Central memory CD4-positive, alpha-beta T cell (primary cell): ENCODE results near the gene TSPAN12.
"Not testable (repeated sequence)": the region's sequence is repeated elsewhere in the genome, so short reads cannot be mapped to it uniquely, and the experiment has no call there.

ENCODE experiments used
- DNase-seq: peaks from one replicate; pipeline ENCODE4 v3.0.0; 2022
- total RNA-seq, 3 experiments: gene quantifications; one replicate each; lab custom pipeline; 2026; lab: John Stamatoyannopoulos, UW

TSPAN12 gene, protein sequence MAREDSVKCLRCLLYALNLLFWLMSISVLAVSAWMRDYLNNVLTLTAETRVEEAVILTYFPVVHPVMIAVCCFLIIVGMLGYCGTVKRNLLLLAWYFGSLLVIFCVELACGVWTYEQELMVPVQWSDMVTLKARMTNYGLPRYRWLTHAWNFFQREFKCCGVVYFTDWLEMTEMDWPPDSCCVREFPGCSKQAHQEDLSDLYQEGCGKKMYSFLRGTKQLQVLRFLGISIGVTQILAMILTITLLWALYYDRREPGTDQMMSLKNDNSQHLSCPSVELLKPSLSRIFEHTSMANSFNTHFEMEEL
- 0 to 0.11 (median 0) reads per million in 3 experiments for total RNA-seq

DNA sequence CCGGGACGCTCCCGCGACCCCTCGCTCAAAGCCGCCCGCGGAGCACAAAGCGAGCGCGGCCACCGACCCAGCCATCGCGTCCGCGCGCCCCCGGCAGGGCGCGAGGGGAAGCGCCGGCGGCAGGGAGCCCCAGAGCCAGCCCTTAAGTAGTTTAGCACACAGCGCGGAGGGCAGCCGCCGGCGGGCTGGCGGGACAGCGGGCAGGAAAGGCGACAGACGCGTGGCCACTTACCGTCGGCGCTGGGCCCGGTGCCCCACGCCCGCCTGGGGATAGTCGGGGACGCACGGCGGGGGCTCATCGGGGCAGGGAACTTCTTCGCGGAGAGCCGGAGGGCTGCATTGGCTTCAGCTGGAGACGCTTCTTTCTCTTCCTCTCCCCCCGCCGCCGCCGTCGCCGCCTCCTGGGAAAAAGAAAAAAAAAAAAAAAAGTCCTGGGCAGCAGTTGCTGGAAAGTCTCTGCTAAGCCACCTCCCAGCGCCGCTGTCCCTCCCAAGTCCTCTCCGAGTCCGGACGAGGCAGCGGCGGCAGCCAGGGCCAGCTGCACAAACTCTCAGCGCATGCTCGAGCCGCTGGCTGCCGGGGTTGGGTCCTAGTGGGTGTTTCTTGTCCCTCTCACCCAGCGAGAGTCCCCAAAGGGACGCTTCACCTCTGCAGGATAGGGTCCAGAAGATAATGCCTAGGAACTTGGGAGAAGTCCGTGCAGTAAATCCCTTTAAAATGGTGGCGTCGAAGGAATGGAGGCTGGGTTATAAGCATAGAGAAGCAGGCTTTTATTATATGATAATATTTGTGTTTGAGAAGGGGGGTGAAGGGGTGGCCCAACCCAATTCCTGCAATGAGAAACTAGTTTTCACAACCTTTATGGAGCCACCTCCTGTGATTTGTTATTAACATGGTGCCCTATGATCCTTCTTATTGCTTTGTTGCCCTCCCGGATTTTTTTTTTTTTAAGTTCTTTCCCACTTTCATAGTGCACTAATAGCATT, at the start of gene TSPAN12:
TSPAN12 (minus strand) TSS at position 557 of the 986 bp plus-strand sequence. CDS start 1,381 bp downstream, outside the sequence.
- peak; percentile 25 for DNase-seq

DNA sequence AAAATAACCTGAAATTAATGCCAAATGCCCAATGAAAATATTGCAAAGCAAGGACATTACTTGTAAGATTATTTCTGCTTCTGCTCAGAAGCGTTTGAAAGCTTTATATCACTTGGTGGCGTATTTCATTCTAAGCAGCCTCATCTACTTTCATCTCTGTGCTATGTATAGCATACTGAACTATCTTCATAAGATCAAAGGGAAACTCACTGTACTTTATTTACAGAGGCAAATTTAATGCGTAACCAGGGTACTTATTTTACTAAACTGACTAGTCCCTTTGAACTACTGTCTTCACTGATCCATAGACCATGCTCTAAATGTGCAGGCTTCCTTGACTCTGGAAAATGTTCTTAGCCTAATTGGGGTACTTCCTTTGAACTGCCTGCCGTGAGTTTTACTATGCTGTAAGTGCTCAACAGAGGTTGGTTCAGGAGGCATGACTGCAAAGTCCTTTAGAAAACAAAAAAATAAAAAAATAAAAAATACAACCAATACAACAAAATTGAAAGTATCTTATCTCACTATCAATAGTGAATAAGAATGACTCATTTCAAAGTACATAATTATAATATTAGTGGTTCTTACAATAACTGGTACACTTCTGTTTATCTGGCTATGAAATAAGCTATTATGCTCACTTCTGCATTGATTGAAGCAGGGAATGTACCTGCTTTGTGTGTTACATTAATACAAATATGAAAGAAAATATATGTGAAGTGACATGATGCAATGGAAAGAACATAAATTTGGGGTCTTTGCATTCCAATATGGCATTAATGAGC, 41.0 kb upstream of the TSPAN12 start:
- no peak for DNase-seq

GRCh38 chr7:120895253-120895652, 37.3 kb upstream of the TSPAN12 start:
- DNase-seq = not testable (repeated sequence)

- not testable (repeated sequence) for DNase-seq
Observed at GRCh38 chr7:120885602-120886001, 27.7 kb upstream of the TSPAN12 start.

DNA sequence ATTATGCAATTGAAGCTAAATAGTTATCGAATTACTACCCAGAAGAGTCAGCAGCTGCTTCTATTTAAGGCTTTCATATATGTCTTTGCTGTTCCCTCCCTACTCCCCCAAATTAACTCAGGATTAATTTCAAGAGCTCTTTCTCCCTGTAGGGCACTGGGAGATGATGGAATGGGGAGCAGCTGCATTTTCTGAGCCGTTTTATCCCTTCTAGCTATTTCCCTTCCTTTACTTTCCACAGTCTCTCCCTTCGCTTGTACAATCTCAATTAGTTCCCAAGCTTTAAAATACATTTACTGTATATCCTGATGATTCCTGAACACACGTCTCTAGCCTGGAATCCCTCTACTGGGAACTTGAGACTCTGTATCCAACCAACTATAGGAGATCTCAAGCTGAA, 19.8 kb upstream of the TSPAN12 start:
- no peak for DNase-seq

DNA sequence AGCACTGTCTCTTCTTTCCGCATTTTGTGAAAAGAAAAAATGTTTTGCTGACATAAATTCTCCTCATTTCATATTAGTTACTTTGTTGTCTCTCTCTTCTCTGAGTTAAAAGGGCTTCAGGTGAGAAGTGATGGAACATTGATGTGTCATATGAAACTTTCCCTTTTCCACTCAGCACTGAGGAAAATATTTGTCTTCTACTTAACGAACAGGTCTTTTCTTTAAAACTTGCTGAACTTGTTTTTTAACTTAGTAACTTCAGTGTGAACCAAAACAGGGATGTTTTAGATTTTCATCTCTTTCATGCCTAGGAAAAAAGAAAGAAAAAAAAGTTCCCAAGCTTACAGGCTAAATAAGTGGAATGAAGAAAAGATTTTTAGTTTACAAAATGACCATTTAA, 19.0 kb upstream of the TSPAN12 start:
- DNase-seq = no peak

GRCh38 chr7:120874722-120875121, 16.8 kb upstream of the TSPAN12 start:
- DNase-seq = no peak

- DNase-seq = no peak
Observed at GRCh38 chr7:120874016-120874415, 16.1 kb upstream of the TSPAN12 start.

GRCh38 chr7:120873401-120873800, 15.5 kb upstream of the TSPAN12 start:
- DNase-seq = no peak

- no peak for DNase-seq
Observed at GRCh38 chr7:120869700-120870099, 11.8 kb upstream of the TSPAN12 start.

DNA sequence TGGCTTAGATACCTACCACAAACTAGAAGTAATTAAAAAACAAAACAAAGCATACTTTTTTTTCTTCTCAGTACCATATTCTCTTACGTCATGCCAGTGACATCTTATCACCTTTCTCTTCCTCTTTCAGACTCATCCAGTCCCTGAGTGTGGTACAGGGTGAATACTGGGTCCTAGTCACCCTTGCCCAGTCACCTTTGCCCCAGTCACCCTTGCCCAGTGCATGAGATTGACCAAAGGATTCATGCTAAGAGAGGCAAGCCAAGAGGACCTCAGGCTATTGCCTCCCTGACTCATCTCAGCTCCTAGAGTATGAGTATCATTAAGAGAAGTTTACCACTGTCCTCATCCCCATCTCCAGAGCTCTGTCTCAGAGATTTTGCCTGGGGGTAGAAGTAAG, 10.0 kb upstream of the TSPAN12 start:
- DNase-seq = no peak

GRCh38 chr7:120865191-120865981, 7.4 kb upstream of the TSPAN12 start:
- DNase-seq = no peak

DNA sequence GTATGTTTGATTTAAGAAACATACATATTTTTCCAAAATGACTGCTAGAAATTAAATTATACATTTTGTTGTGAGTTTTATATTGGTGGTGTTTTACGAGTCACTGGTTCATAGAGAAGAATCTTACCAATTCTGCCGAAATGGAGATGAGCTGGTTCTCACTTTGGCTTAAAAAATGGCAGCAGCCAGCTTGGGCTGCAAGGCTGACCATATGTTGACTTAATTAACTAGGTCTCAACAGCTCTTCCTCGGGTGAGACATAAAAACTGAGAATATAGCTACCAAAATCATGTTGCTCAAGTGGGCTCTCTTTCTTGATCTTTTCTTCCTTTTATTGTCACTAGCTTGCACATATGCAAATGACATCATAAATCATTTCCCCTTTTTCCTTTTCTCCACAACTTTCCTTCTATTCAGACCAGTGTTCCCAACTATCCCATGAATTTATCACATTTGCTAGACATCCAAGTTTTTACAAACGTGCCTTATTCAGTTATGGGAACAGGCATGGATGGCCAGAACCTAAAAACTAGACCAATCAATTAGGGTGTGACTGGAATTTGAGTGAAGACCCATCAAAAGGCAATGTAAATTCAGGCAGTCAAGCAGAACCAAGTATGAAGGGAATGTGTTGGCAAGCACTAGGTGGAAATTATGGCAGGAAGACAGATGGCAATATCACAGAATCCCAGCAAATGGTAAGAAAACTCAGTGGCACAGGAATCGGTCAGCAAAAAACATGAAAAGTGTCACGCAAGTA, 6.4 kb upstream of the TSPAN12 start:
- DNase-seq = no peak

DNA sequence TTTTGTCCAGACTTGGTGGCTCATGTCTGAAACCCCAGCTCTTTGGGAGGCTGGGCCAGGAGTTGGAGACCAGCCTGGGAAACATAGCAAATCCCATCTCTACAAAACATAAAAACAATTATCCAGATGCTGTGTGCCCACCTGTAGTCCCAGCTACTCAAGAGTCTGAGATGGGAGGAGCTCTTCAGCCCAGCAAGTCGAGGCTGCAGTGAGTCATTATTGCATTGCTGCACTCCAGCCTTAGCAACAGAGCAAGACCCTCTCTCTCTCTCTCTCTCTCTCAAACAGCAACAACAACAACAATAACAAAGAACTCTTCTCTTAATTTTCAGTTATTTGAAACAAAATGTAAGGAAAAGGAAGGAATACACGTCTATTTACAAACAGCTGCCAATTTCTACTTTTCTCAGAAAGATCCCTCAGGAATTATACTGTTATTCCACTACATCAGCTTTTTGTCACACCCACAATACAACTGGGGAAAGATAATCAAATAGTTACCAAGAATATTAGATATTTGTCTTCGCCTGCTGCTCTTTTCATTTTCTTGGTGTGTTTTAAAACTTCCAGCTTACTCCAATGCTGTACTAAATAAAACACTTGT, 5.1 kb upstream of the TSPAN12 start:
- no peak for DNase-seq

DNA sequence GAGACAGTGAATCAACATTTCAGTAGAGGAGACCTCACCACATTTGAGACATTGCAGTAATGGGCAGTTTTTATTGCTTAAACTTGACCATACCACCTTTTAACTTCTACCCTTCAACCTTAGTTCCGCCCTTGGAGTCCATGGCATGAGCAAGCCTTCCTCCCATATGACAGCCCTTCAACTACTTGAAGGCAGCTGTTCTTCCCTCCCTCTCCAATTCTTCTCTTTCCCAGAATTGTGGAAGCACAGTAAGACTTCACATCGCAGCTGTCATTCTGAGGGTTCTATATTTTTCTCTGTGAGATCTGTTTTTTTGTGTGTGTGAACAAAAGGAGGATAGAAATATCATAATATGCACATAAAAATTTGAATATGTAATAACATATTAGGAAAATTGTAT, 2.2 kb upstream of the TSPAN12 start:
- no peak for DNase-seq

- no peak for DNase-seq
Observed at GRCh38 chr7:120859459-120859858, 1.5 kb upstream of the TSPAN12 start.

DNA sequence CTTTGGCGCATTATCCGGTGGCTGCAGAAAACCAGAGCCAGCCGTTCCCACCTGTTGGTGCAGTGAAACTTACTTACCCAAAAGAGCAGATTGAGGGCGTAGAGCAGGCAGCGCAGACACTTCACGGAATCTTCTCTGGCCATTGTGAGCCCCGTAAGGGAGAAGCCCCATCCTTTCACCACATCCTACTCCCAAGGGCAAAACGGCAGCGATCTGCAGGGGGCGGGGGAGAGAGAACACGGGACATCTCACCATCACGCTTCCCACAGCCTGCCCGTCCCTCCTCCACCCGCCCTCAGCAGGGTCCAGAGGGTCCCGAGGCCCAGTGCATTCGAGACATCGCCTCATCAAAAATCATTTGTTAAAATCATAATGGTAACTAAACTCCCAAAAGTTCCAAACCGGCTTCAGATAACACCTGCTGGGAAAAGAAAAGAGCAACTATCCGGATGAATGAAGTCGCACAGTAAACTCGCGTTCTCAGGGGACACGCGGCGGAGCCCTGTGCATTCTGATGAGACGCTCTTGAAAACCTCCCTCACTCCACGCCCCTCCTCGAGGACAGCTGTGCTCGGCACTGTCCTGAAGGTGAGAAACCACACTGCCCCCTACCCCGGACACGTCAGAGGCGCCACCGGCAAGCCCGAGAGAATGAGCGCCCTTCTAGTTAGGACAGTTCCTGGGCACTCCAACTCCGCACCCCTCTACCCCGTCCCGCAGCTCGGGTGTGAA, 1.2 kb downstream of the TSPAN12 start:
- DNase-seq = no peak

DNA sequence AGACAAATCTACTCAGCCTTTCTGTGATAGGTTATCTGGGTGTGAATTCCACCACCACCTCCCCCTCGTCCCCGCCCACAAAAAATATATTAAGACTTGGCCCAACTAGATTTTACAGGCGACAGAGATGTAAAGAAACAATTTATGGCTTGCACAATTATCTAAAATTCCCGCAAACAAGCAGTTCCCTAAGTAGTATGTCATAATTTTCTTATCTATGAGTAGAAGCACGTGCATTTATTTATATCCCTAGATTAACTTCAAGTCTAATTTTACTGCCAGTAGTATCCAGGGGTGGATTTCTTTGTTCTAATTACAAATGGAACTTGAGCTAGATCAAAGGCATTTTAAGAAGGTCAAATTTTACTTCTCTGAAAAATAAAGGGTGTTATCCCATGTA, 1.7 kb downstream of the TSPAN12 start:
- no peak for DNase-seq

DNA sequence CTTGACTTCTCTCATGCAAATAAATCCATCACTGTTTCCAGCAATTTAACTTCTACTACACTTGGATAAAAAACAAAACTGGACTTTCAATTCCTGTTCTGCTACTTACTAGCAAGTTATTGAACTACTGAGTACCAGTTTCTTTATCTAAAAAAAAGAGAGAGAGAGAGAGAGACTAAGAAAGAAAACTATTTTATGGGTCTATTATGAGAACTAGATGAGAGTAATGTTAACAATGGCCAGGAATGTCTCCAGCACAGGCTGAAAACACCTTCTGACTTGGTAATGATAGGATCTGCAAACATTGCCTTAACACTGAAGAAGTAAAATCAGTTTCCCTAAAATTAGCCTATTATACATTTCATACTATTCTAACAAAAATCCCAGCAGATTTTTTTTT, 5.2 kb downstream of the TSPAN12 start:
- no peak for DNase-seq

DNA sequence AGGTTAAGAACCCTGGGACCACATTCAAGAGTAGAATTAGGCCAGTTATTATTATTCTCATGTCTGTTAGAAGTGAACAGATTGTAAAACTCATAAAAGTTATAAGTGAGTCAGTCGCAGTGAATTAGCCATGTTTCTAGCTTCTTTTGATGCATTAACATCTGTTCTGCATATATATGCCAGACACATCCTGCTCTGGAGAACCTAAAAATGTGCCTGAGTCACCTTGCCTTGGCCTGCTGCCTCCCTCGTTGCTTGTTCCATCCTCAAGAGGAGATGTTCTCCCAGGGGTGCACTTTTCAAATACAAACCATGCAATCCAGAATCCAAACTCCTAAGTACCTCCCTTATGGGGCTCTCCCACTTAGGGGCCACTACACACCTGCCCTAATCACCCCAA, 14.8 kb downstream of the TSPAN12 start:
- DNase-seq = no peak
